Stomach (tissue), 9 donors: Measurements from ENCODE around the gene TMEM245. TPM values are rescaled to one million over a fixed set of nuclear protein-coding genes. Genes with fewer than 3 reads are reported as not detected.

Experiments used
- DNase-seq, 2 donors: peaks; one replicate each; pipeline versions ENCODE4 v3.0.0 to v3.0.0-alpha.2; 2013 to 2019
- H3K27ac ChIP-seq, 5 donors: fragments of 200-600 bp in 4 of 5; sonication (generic) in 4 of 5; one replicate each; pipeline ENCODE4 v1.5.1; 2013 to 2019; ENCODE audit warnings: mild to moderate bottlenecking in 1 of 5, moderate library complexity in 1 of 5
- H3K27me3 ChIP-seq, 3 donors: fragments of 200-600 bp; sonication (generic); one replicate each; pipeline ENCODE4 v1.5.1; 2017 to 2019; ENCODE audit warnings: mixed run types in 1 of 3
- H3K36me3 ChIP-seq, 4 donors: fragments of 200-600 bp; sonication (generic); 1 replicate in 3 of 4; 2 replicates in 1 of 4; pipeline ENCODE4 v1.5.1; 2016 to 2019
- H3K4me1 ChIP-seq, 4 donors: fragments of 200-600 bp; sonication (generic); one replicate each; pipeline ENCODE4 v1.5.1; 2016 to 2019
- H3K4me3 ChIP-seq, 4 donors: fragments of 200-600 bp; sonication (generic) in 3 of 4; one replicate each; pipeline ENCODE4 v1.5.1; 2016 to 2019; ENCODE audit warnings: mild to moderate bottlenecking in 1 of 4
- H3K9me3 ChIP-seq, 4 donors: fragments of 200-600 bp; sonication (generic); one replicate each; pipeline ENCODE4 v1.5.1; 2016 to 2019
- EP300 ChIP-seq: sonication (generic); formaldehyde crosslinking; IDR thresholded peaks from one replicate; pipeline ENCODE4 v1.6.1; 2017; ENCODE audit warnings: antibody characterized with exemption
- POLR2A ChIP-seq, 4 donors: fragments of 450-650 bp; IDR thresholded peaks; one replicate each; pipeline ENCODE4 v1.6.1; 2016; ENCODE audit warnings: antibody characterized with exemption in 4 of 4, control low read depth in 2 of 4, mild to moderate bottlenecking in 1 of 4, moderate library complexity in 1 of 4
- POLR2AphosphoS5 ChIP-seq, 3 donors: sonication (generic); formaldehyde crosslinking; IDR thresholded peaks; one replicate each; pipeline ENCODE4 v1.6.1; 2016; ENCODE audit warnings: antibody characterized with exemption in 3 of 3
- WGBS, 5 donors: extraction: QIAGEN DNeasy Blood & Tissue Kit in 3 of 5; methylation state at CpG; one replicate each; pipeline versions ENCODE4 v1.1.5 to v1.1.7; 2013 to 2018; 5-methylcytosine and 5-hydroxymethylcytosine counted together
- intact Hi-C: fragments of 100-400 bp; cut with DNase I; formaldehyde crosslinking; loops from one replicate; pipeline ENCODE4 v1.15.1; 2023; ENCODE audit warnings: low total_unique reads
- polyA plus RNA-seq, 3 donors: library from polyadenylated mRNA; stranded (reverse); fragments of 200-250 nt; gene quantifications; one replicate each; pipeline ENCODE4 v1.2.3, GENCODE V29; 2013
- total RNA-seq, 5 donors: library from RNA; depleted of rRNA; stranded (reverse); fragments of >200 nt; gene quantifications; one replicate each; pipeline versions ENCODE4 v1.1.0 to v1.2.3, GENCODE V29; 2014 to 2016
- TF ChIP-seq, protein P1 (sequence below), 7 experiments: fragments of 450-650 bp in 4 of 7; fragments of 200-600 bp in 3 of 7; sonication (generic) in 3 of 7; IDR thresholded peaks; one replicate each; pipeline ENCODE4 v1.5.1; 2016 to 2019; ENCODE audit warnings: antibody characterized with exemption in 7 of 7, control low read depth in 2 of 7, mild to moderate bottlenecking in 1 of 7
- donor health status: healthy with polysubstance abuse.
- donor health status: Bipolar disorder and iron deficiency.
- donor health status: healthy.

TMEM245 gene
- total and polyA plus RNA-seq, 8 donors = 4.0 to 107 (median 35.5) TPM

DNA sequence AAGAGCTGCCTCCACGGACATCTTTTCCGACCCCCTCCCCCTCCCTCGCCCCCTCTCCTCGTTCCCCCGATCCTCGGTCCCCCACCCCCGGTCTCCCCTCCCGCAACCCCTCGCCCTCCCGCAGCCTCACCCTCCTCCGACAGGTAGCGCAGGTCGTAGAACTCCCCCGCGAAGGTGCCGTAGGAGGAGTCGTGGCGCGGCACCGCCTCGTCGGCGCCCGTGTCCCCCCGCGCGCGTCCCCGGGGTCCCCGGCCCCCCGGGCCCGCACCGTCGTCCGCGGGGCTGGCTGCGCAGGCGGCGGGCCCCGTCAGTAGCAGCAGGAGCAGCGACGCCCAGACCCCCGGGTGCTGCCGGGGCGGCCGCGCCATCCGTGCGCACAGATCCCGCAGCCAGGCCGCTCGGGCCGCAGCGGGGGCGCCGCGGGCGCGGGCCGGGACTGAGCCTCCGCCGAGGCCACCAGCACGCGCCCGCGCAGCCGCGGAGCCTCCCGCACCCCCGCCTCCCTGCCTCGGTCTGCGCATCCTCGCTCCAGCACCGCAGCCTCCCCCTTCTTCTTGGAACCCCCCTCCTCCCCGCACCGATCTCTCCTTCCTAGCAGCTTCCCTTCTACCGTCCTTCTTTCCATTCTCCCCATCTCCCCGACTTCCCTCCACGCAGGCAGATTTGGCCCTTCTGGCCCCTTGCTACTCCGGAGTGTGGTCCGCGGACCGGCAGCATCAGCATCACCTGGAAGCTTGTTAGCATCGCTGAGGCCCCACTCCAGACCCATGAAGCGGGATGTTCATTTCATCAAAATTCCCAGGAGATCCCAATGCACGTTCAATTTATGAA, 47.2 kb upstream of the TMEM245 start, which contains the start of gene FRRS1L:
FRRS1L (minus strand) TSS at position 479 of the 831 bp plus-strand sequence; CDS start at position 368, 111 bp downstream.
- TF ChIP-seq EP300 = no peak
- TF ChIP-seq POLR2A (IDR thresholded peaks at IDR 0.05) = no peak
- TF ChIP-seq POLR2AphosphoS5 (IDR thresholded peaks at IDR 0.05) = no peak
- TF ChIP-seq, protein P1, sequence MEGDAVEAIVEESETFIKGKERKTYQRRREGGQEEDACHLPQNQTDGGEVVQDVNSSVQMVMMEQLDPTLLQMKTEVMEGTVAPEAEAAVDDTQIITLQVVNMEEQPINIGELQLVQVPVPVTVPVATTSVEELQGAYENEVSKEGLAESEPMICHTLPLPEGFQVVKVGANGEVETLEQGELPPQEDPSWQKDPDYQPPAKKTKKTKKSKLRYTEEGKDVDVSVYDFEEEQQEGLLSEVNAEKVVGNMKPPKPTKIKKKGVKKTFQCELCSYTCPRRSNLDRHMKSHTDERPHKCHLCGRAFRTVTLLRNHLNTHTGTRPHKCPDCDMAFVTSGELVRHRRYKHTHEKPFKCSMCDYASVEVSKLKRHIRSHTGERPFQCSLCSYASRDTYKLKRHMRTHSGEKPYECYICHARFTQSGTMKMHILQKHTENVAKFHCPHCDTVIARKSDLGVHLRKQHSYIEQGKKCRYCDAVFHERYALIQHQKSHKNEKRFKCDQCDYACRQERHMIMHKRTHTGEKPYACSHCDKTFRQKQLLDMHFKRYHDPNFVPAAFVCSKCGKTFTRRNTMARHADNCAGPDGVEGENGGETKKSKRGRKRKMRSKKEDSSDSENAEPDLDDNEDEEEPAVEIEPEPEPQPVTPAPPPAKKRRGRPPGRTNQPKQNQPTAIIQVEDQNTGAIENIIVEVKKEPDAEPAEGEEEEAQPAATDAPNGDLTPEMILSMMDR (IDR thresholded peaks at IDR 0.05) = no peak
- Histone ChIP-seq H3K4me3 (peak within 1 kb of the TSS; percentile 38 to 49 (median 48)), H3K4me1 (peaks cover 0 to 14% (median 4%) of the 10 kb centered on the region in 4 donors), H3K27me3 (peaks cover 0 to 26% (median 13%) of the 10 kb centered on the region in 3 donors), H3K36me3 (no peaks in the 10 kb centered on the region), H3K27ac (no peak within 1 kb of the TSS), H3K9me3 (peaks cover 0 to 5% (median 0%) of the 10 kb centered on the region in 4 donors)
- DNase-seq = peak in 1 of 2 donors; percentile 74
- intact Hi-C loops = no loop called here
- 7 to 13% (median 8%) methylated on average over 25 to 85 of the region's 86 CpGs for WGBS, 5 donors

DNA sequence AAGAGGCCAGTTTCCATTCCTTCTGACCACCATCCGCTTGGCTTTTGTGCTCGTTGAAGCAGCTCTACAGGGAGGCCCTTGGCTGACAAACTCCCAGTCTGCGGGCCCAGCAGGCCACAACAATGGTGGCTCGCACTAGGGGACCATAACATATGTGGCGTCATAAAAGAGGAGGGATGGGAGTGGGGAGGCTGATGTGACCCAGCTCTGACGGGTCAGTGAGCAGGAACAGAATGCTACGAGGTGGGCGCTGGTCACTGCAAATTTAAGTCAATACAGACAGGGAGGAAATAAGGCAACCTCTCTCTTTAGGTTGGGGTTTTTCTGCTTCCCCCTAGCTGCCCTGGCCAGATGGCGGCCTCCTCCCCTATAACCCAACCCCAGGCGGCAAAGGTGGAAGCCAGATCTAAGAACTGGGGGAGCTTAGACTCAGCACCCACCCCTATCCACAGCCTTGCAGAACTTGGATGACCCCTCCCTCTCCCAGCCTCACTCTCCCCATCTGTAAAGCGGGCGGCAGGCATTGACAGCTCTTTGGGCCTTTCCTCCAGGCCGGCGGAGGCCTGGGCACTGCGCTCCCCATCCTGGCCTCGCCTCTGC, 46.5 kb upstream of the TMEM245 start:
- peaks cover 0 to 26% (median 13%) of the 10 kb centered on the region in 3 donors for H3K27me3 ChIP-seq
- H3K9me3 ChIP-seq = peaks cover 0 to 5% (median 0%) of the 10 kb centered on the region in 4 donors
- no peak overlapping the region for H3K27ac ChIP-seq
- TF ChIP-seq POLR2AphosphoS5 (IDR thresholded peaks at IDR 0.05) (no peak), EP300 (no peak), POLR2A (IDR thresholded peaks at IDR 0.05) (no peak)
- TF ChIP-seq, protein P1 (IDR thresholded peaks at IDR 0.05) = no peak
- no peak for DNase-seq
- intact Hi-C loops = no loop called here
- H3K36me3 ChIP-seq = no peaks in the 10 kb centered on the region
- peaks cover 0 to 14% (median 4%) of the 10 kb centered on the region in 4 donors for H3K4me1 ChIP-seq
- peak overlapping the region; percentile 38 to 49 (median 48) for H3K4me3 ChIP-seq
- WGBS, 5 donors = 80 to 90% (median 86%) methylated on average over 15 to 16 of the region's 16 CpGs

DNA sequence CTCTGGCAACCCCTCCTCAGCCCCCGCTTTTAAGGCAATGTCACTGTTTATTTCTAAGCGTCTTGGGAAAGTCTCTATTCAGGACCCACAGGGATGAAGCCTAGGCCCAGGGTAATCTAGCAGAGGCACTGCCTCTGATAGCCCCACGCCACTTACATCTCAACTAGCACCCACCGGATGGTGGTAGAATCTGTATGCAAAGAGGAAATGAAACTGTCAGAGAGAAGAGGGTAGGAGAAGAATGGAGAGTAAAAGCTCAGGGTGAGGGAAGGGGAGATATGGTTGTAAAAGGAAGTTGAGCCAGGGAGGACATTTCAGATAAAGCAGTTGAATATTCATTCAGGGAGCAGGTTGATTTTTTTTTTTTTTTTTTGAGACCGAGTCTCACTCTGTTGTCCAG, 44.3 kb upstream of the TMEM245 start:
- intact Hi-C loops = no loop called here
- H3K4me1 ChIP-seq = peaks cover 0 to 14% (median 4%) of the 10 kb centered on the region in 4 donors
- no peaks in the 10 kb centered on the region for H3K36me3 ChIP-seq
- WGBS, 5 donors = 81 to 90% (median 88%) methylated on average over 5 of the region's 5 CpGs
- TF ChIP-seq POLR2A (IDR thresholded peaks at IDR 0.05) (no peak), POLR2AphosphoS5 (IDR thresholded peaks at IDR 0.05) (no peak), EP300 (no peak)
- TF ChIP-seq, protein P1 (IDR thresholded peaks at IDR 0.05) = no peak
- H3K4me3 ChIP-seq = no peak overlapping the region
- DNase-seq = no peak
- peaks cover 0 to 5% (median 0%) of the 10 kb centered on the region in 4 donors for H3K9me3 ChIP-seq
- peaks cover 0 to 21% (median 13%) of the 10 kb centered on the region in 3 donors for H3K27me3 ChIP-seq
- H3K27ac ChIP-seq = no peak overlapping the region

DNA sequence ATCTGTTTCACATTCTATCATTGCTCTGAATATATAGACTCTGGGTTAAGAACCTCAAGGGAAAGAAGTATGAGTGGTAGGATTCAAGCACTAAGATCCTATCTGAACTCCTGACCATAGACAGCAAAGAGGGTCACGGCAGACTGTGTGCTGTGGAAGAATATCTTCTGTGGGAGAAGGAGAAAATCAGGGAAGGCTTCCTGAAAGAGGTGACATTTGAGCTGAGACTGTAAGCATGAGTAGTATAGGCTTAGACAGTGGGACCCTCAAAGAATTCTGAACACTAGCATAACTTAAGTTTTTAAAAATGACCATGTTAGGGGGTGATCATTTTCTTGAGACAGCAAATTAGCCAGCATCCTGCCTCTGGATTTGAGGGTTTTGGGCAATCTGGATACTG, 43.4 kb upstream of the TMEM245 start:
- peaks cover 0 to 14% (median 4%) of the 10 kb centered on the region in 4 donors for H3K4me1 ChIP-seq
- peaks cover 0 to 5% (median 0%) of the 10 kb centered on the region in 4 donors for H3K9me3 ChIP-seq
- no peak overlapping the region for H3K4me3 ChIP-seq
- no peak for DNase-seq
- H3K27ac ChIP-seq = no peak overlapping the region
- H3K27me3 ChIP-seq = peaks cover 0 to 21% (median 13%) of the 10 kb centered on the region in 3 donors
- TF ChIP-seq EP300 = no peak
- intact Hi-C loops = no loop called here
- no peaks in the 10 kb centered on the region for H3K36me3 ChIP-seq
- WGBS, 5 donors = 94 to 100% (median 96%) methylated on average over 1 of the region's 1 CpG
